GM18867 (cell line): ENCODE measurements around the gene GFRA4.
"Not testable (repeated sequence)": the region's sequence is repeated elsewhere in the genome, so short reads cannot be mapped to it uniquely, and the experiment has no call there.

Experiments
- ATAC-seq: cut with Tn5 transposase; IDR thresholded peaks from one replicate; pipeline ENCODE4 v1.9.1; 2021; ENCODE audit warnings: mild to moderate bottlenecking, moderate library complexity; ENCODE audit not compliant: unreplicated experiment

GFRA4 gene

GRCh38 chr20:3627476-3627875 lies 35.7 kb downstream of the GFRA4 start:
- no peak for ATAC-seq

GRCh38 chr20:3622406-3622805 lies 40.8 kb downstream of the GFRA4 start:
- no peak for ATAC-seq

- ATAC-seq = no peak
Measured at GRCh38 chr20:3621111-3621510, 42.1 kb downstream of the GFRA4 start.

GRCh38 chr20:3616250-3616649 lies 46.9 kb downstream of the GFRA4 start:
- ATAC-seq = no peak

GRCh38 chr20:3615171-3615840 lies 47.9 kb downstream of the GFRA4 start:
- not testable (repeated sequence) for ATAC-seq

GRCh38 chr20:3614466-3614865 lies 48.7 kb downstream of the GFRA4 start:
- no peak for ATAC-seq

- no peak for ATAC-seq
Measured at GRCh38 chr20:3613821-3614440, 49.3 kb downstream of the GFRA4 start.

- ATAC-seq = no peak
Measured at GRCh38 chr20:3612795-3613572, 50.2 kb downstream of the GFRA4 start.

- no peak for ATAC-seq
Measured at GRCh38 chr20:3611901-3612300, 51.3 kb downstream of the GFRA4 start.
